Breast epithelium (tissue), 3 donors: Measurements from ENCODE around the gene WNT6.

Source experiments
- POLR2A ChIP-seq: fragments of 450-650 bp; IDR thresholded peaks from one replicate; pipeline ENCODE4 v1.6.1; 2016; ENCODE audit warnings: antibody characterized with exemption, mild to moderate bottlenecking, moderate library complexity
- TF ChIP-seq, protein P1 (sequence below), 3 donors: fragments of 450-650 bp; IDR thresholded peaks; one replicate each; pipeline ENCODE4 v1.5.1; 2016 to 2017; ENCODE audit warnings: antibody characterized with exemption in 3 of 3, mild to moderate bottlenecking in 3 of 3, moderate library complexity in 3 of 3

DNA sequence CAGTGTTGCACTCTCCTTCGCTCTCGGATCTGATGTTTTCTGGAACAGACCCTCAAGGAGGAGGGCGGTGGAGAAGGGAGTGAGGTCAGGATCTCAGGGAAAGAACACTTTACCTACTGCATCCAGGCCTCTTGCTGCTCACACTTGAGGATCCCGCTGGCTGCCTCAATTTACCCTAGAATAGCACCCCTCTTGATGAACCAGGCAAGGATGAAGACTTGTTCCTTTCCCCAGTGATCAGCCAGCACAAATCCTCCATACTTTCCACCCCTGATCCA, 35.2 kb downstream of the WNT6 start:
- TF ChIP-seq, protein P1, sequence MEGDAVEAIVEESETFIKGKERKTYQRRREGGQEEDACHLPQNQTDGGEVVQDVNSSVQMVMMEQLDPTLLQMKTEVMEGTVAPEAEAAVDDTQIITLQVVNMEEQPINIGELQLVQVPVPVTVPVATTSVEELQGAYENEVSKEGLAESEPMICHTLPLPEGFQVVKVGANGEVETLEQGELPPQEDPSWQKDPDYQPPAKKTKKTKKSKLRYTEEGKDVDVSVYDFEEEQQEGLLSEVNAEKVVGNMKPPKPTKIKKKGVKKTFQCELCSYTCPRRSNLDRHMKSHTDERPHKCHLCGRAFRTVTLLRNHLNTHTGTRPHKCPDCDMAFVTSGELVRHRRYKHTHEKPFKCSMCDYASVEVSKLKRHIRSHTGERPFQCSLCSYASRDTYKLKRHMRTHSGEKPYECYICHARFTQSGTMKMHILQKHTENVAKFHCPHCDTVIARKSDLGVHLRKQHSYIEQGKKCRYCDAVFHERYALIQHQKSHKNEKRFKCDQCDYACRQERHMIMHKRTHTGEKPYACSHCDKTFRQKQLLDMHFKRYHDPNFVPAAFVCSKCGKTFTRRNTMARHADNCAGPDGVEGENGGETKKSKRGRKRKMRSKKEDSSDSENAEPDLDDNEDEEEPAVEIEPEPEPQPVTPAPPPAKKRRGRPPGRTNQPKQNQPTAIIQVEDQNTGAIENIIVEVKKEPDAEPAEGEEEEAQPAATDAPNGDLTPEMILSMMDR (IDR thresholded peaks at IDR 0.05) = no peak
- TF ChIP-seq POLR2A = no peak
